ENCODE measurements around the gene POU3F3.

GRCh38 chr2:104845946-104846785, 7.7 kb upstream of the POU3F3 start:
- TF ChIP-seq CTCF (IDR thresholded peaks at IDR 0.05): no peak
- TF ChIP-seq TCF7L2 (IDR thresholded peaks at IDR 0.05; ENCODE audit: low read depth, low read length): no peak

All from Panc1 (cell line).